Erythroblast (primary cell): Measurements from ENCODE around the gene GRM5.
"Not testable (repeated sequence)": the region's sequence is repeated elsewhere in the genome, so short reads cannot be mapped to it uniquely, and the experiment has no call there.

ENCODE experiments used
- GATA1 ChIP-seq: IDR thresholded peaks from 2 replicates; pipeline ENCODE4 v1.6.1; 2011; ENCODE audit warnings: low read depth, mild to moderate bottlenecking, control low read depth, low read length, moderate library complexity
- POLR2A ChIP-seq: IDR thresholded peaks from 2 replicates; pipeline ENCODE4 v1.6.1; 2011; ENCODE audit warnings: mild to moderate bottlenecking, low read length

- not testable (repeated sequence) for TF ChIP-seq POLR2A, GATA1
Measured at GRCh38 chr11:88846266-88846665, 219.5 kb downstream of the GRM5 start.
